ENCODE results near the gene UGT3A1.

The UGT3A1 gene

DNA sequence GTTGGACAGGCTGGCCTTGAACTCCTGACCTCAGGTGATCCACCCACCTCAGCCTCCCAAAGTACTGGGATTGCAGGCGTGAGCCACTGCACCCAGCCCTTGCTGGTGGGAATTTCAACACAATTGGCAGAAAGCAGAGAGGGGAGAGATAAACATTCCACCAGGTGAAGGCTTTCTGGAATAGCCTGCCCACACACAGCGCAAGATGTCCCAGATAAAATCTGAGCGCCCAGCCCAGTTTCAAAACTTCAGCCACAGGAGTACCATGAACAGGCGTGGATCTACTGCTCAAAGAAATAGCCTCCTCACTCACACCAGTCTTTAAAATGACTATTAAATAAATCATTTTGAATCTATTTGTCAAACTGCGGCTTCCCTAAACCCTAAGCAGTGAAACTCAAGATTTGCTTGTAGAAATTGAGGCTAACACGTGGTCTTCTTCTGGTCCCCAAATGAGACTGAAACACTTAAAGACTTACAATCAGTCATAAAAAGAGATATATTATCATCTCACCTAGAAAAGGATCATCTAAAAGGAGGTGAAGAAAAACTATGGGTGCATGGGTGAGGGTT is 87.5 kb downstream of the UGT3A1 start:
- no peak for DNase-seq

DNA sequence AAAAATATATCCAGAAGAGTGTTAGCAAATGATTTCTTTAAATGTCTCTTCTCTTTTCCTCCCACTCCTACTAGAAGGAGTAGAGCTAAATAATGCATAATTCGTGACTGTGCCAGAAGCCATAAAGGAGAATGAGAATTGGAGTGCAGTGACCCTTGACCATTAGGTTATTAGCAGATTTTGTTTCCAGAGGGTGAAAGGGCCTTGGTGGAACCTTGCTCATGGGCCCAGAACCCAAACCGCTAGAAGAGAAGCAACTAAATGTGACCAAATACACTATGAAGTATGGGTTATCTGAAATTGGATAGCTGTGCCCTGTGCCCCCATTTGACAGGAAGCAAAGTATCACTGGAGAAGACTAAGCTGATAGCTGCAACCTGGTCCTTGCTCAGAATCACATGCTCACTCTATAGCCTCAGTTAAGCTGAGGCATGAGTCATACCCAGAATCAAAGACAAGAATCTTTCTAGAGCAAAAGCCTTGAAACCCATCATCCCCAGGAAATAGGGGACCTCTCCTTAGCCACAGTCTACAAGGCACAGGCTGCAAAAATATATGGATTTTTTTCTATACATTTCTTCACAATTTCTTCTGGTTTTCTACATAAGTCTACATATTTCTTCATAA is 89.0 kb downstream of the UGT3A1 start:
- DNase-seq, result no peak
